Superior temporal gyrus (tissue), 1 donor: ENCODE measurements around the gene NAT16.
"Not testable (repeated sequence)": the region's sequence is repeated elsewhere in the genome, so short reads cannot be mapped to it uniquely, and the experiment has no call there.

Source experiments
- DNase-seq: peaks from one replicate; pipeline ENCODE4 v3.0.0-alpha.2; 2016; ENCODE audit errors: extremely low spot score

Gene NAT16

DNA sequence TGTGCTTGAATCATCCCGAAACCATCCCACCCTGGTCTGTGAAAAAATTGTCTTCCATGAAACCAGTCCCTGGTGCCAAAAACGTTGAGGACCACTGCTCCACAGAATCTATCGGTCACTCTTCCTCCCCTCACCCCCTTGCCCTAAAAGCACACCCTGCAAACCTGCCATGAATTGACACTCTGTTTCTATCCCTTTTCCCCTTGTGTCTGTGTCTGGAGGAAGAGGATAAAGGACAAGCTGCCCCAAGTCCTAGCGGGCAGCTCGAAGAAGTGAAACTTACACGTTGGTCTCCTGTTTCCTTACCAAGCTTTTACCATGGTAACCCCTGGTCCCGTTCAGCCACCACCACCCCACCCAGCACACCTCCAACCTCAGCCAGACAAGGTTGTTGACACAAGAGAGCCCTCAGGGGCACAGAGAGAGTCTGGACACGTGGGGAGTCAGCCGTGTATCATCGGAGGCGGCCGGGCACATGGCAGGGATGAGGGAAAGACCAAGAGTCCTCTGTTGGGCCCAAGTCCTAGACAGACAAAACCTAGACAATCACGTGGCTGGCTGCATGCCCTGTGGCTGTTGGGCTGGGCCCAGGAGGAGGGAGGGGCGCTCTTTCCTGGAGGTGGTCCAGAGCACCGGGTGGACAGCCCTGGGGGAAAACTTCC, 54.0 kb downstream of the NAT16 start:
- no peak for DNase-seq

DNA sequence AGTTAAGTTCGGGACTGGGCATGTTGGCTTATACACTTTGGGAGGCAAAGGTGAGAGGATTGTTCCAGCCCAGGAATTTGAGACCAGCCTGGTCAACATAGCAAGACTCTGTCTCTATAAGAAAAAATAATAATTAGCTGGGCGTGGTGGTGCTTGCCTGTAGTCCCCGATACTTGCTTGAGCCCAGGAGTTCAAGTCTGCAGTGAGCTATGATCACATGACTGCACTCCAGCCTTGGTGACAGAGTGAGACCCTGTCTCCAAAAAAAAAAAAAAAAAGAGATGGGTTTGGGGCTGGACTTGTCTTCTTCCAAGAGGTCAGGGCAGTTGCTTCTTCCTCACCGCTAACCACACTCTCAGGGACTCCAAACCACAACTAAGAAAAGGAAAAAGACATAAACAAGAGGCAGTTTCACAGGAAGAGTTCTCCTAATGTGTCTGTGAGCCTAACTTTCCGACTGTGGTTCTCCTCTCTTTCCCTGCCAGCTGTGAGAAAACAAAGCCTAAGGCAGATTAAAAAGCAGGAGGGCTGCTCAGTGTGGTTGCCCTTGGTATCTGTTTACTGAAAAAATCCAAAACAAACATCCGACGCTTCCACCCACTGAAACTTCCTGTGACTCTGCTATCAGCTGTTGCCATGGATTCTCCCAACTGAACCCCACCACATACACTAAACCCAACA, 55.6 kb downstream of the NAT16 start:
- DNase-seq: no peak

DNA sequence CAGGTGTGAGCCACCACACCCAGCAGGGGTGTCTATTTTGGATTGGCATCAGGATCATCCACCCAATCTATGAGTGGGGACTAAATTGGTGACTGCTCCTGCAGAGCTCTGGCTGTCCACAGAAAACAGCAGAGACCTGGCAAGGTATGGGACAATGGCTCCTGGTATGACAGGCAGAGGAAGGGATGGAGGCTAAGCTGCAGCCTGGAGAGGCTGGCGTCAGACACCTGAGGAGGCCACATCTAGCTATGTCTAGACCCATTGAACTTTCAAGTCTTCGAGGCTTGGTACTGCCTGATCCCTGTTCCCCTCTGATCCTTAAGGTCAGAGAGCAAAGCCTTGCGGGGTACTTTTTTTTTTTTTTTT, 56.4 kb downstream of the NAT16 start:
- DNase-seq: no peak

DNA sequence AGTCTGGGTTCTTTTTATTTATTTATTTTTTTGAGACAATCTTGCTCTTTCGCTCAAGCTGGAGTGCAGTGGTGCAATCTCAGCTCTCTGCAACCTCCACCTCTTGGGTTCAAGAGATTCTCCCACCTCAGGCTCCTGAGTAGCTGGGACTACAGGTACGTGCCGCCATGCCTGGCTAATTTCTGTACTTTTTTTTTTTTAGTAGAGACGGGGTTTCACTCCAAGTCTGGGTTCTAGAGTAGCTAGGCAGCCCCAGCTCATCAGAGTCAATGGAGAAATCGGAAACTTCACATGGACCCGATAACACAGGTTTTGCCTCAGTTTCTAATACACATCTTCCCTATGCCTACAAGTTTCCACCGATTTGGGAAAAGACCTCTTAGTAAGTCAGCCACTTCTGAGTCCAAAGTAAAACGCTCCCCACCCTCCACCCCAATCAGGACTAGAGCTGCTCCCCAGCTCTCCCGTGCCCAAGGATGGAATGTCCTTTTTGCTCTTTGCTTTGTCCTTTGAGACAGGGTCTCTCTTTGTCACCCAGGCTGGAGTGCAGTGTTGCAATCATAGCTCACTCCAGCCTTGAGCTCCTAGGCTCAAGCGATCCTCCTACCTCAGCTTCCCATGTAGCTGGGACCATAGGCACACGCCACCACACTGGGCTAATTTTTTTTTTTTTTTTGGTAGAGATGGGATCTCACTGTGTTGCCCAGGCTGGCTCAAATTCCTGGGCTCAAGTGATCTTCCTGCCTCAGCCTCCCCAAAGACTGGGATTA, 57.0 kb downstream of the NAT16 start:
- DNase-seq: no peak

DNA sequence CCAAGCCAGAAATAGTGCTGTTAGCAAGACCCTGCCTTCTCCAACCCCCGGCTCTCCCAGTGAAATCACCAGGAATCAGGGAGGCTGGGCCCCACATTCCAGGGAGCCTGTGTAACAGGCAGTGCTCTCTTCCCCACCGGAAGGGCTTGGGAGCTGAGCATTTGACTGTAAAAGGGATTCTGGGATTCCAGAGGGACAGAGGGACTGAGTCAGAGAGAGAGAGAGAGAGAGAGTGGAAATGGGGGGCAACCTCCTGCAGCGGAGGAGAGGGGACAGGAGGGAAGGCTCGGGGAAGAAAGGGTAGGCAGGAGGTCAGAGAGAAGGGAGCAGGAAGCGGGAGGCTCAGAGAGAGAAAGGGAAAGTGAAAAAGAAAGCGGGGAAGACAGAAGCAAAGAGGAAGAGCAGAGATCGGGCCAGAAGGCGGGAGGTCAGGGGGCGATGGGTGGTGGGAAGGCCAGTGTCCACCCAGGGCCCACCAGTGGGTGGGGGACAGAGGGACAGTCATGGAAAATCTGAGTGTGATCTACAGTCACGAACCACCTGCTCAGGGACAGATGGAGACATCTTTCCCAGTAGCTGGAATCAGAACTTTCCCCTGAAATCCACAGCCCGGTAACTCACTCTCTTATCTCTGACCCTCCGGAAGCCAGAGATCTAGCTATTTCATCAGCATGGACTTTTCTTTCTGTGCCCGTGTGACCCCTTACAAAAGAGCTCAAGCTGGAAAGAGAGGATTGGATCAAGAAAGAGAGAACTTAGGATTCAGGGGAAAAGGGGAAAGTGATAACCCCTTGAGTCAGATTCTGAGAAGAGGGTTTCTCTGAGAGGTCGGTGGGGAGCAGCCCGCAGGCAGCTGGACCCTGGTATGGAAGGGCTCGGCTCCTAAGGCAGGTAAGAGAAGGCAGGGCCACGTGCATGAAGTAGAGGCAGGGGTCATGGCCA, 57.8 kb downstream of the NAT16 start:
- DNase-seq: no peak

DNA sequence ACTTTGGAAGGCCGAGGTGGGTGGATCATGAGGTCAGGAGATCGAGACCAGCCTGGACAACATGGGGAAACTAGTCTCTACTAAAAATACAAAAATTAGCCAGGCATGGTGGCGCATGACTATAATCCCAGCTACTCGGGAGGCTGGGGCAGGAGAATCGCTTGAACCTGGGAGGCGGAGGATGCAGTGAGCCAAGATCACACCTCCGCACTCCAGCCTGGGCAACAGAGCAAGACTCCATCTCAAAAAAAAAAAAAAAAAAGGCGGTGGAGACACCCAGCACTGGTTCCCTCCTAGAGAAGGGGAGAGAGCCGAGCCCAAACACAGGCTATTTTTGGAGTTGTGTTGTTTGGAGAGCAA, 58.5 kb downstream of the NAT16 start:
- not testable (repeated sequence) for DNase-seq
